Measurements from ENCODE around the gene CMBL. TPM values are rescaled to one million over a fixed set of nuclear protein-coding genes. Genes with fewer than 3 reads are reported as not detected.

The CMBL gene
- total RNA-seq, 2 experiments from 2014 or later, result 0.13 TPM; not detected in 1

DNA sequence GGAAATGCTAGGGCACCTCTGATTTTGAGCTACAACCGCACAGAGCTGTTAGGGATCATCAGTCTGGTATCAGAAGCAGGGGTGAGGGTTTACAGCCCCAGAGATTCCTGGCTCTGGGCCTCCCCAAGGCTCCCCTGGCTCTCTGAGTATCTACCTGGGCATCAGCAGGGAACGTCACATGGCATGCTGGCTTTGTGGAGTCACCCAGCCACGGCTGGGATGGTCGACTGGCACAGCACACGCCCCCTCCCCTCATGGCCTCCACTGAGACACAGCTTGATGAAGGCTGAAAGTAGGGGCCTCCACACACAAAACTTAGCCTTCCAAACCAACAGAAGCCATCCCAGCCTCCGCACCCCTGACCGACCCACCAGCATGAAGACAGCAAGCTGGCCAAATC is 74.7 kb downstream of the CMBL start:
- H3K27ac ChIP-seq (ENCODE audit: low read depth, low read length, poor library complexity, severe bottlenecking), result no peak overlapping the region
- no peak overlapping the region for H2AFZ ChIP-seq (ENCODE audit: low read length)
- H3K4me3 ChIP-seq (ENCODE audit: low read depth, low read length, poor library complexity, severe bottlenecking), result no peak overlapping the region
- CTCF ChIA-PET (ENCODE audit: unreplicated experiment), result interaction anchor here (0.7 kb wide), 1 partner anchor 15 kb away, joined by 3 read pairs; no protein-coding TSS in a partner anchor
- no peak overlapping the region for H3K4me2 ChIP-seq (ENCODE audit: low read length)
- BruUV-seq (replicated peaks), result no TSS peak
- no peaks in the 10 kb centered on the region for H3K9me3 ChIP-seq (ENCODE audit: low read length)
- peaks cover 17% of the 10 kb centered on the region for H3K36me3 ChIP-seq (ENCODE audit: insufficient read depth, low read length)
- H4K20me1 ChIP-seq (ENCODE audit: insufficient read depth, low read length), result no peaks in the 10 kb centered on the region
- TF ChIP-seq CTCF (conservative IDR thresholded peaks at IDR 0.05; ENCODE audit: low read length) (no peak), EZH2phosphoT487 (IDR thresholded peaks at IDR 0.05; ENCODE audit: borderline replicate concordance, low read depth, low read length) (no peak)
- POLR2A ChIA-PET, result no interaction called here
- H3K9me2 ChIP-seq (ENCODE audit: insufficient read depth, low read length), result no peaks in the 10 kb centered on the region
- no peak for DNase-seq (ENCODE audit: low spot score)
- no peaks in the 10 kb centered on the region for H3K79me2 ChIP-seq (ENCODE audit: insufficient read depth, low read depth, low read length)
- intact Hi-C loops (cut with micrococcal nuclease; ENCODE audit: unreplicated experiment), result no loop called here
- H3K4me1 ChIP-seq (ENCODE audit: insufficient read depth, low read length, poor library complexity, severe bottlenecking), result no peaks in the 10 kb centered on the region

DNA sequence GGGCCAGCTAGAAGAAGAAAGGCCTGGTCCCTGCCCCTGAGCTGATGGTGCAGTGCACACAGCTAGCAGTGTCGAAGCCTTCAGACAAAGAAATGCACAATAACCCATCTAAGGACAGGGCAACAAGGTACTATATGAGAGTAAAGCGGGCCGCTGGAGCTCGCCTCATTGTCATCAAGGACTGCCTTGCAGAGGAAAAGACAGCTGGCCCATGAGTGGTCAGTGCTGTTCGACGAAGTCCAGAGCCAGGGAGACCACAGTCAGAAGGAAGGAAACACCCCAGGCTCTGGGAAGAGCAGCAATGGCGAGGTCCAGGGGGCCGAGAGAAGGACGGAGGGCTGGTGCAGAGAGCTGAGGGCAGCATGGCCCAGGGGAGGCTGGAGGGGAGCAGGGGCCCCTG is 75.3 kb downstream of the CMBL start:
- H3K4me1 ChIP-seq (ENCODE audit: insufficient read depth, low read length, poor library complexity, severe bottlenecking), result no peaks in the 10 kb centered on the region
- no peak overlapping the region for H3K4me2 ChIP-seq (ENCODE audit: low read length)
- no peaks in the 10 kb centered on the region for H3K79me2 ChIP-seq (ENCODE audit: insufficient read depth, low read depth, low read length)
- no peak overlapping the region for H2AFZ ChIP-seq (ENCODE audit: low read length)
- ChIA-PET POLR2A (no interaction called here), CTCF (ENCODE audit: unreplicated experiment) (no interaction called here)
- DNase-seq (ENCODE audit: low spot score), result no peak
- H3K9me3 ChIP-seq (ENCODE audit: low read length), result no peaks in the 10 kb centered on the region
- no peaks in the 10 kb centered on the region for H4K20me1 ChIP-seq (ENCODE audit: insufficient read depth, low read length)
- TF ChIP-seq CTCF (conservative IDR thresholded peaks at IDR 0.05; ENCODE audit: low read length), result no peak
- BruUV-seq (replicated peaks), result no TSS peak
- H3K4me3 ChIP-seq (ENCODE audit: low read depth, low read length, poor library complexity, severe bottlenecking), result no peak overlapping the region
- peaks cover 17% of the 10 kb centered on the region for H3K36me3 ChIP-seq (ENCODE audit: insufficient read depth, low read length)
- H3K27ac ChIP-seq (ENCODE audit: low read depth, low read length, poor library complexity, severe bottlenecking), result no peak overlapping the region
- H3K9me2 ChIP-seq (ENCODE audit: insufficient read depth, low read length), result no peaks in the 10 kb centered on the region
- intact Hi-C loops (cut with micrococcal nuclease; ENCODE audit: unreplicated experiment), result no loop called here

GRCh38 chr5:10229306-10230048 is 78.2 kb downstream of the CMBL start:
- ChIA-PET POLR2A (interaction anchor here (1.0 kb wide), 1 partner anchor 20 kb away, joined by 3 read pairs; no protein-coding TSS in a partner anchor), CTCF (ENCODE audit: unreplicated experiment) (no interaction called here)
- no peak overlapping the region for H3K27ac ChIP-seq (ENCODE audit: low read depth, low read length, poor library complexity, severe bottlenecking)
- no peak overlapping the region for H3K4me2 ChIP-seq (ENCODE audit: low read length)
- no peak overlapping the region for H3K4me3 ChIP-seq (ENCODE audit: low read depth, low read length, poor library complexity, severe bottlenecking)
- no TSS peak for BruUV-seq (replicated peaks)
- peaks cover 1% of the 10 kb centered on the region; the same call in 1 of the 2 replicates for H3K36me3 ChIP-seq (ENCODE audit: insufficient read depth, low read length)
- DNase-seq (ENCODE audit: low spot score), result no peak
- no peaks in the 10 kb centered on the region for H3K9me2 ChIP-seq (ENCODE audit: insufficient read depth, low read length)
- H3K4me1 ChIP-seq (ENCODE audit: insufficient read depth, low read length, poor library complexity, severe bottlenecking), result no peaks in the 10 kb centered on the region
- H4K20me1 ChIP-seq (ENCODE audit: insufficient read depth, low read length), result no peaks in the 10 kb centered on the region
- intact Hi-C loops (cut with micrococcal nuclease; ENCODE audit: unreplicated experiment), result no loop called here
- H3K9me3 ChIP-seq (ENCODE audit: low read length), result no peaks in the 10 kb centered on the region
- no peaks in the 10 kb centered on the region for H3K79me2 ChIP-seq (ENCODE audit: insufficient read depth, low read depth, low read length)
- peak; percentile 38; the same call in 1 of the 2 replicates for TF ChIP-seq CTCF (conservative IDR thresholded peaks at IDR 0.05; ENCODE audit: low read length)
- TF ChIP-seq EZH2phosphoT487 (IDR thresholded peaks at IDR 0.05; ENCODE audit: borderline replicate concordance, low read depth, low read length), result no peak
- no peak overlapping the region for H2AFZ ChIP-seq (ENCODE audit: low read length)
